NCI-H1436 treated with DMSO at 0.1 percent for 48 hours (cell line): ENCODE data around the gene NSL1.
"Not testable (repeated sequence)": the region's sequence is repeated elsewhere in the genome, so short reads cannot be mapped to it uniquely, and the experiment has no call there.

Source experiments
- DNase-seq: peaks from one replicate; lab custom pipeline; 2025; lab: John Stamatoyannopoulos, UW

The NSL1 gene, protein sequence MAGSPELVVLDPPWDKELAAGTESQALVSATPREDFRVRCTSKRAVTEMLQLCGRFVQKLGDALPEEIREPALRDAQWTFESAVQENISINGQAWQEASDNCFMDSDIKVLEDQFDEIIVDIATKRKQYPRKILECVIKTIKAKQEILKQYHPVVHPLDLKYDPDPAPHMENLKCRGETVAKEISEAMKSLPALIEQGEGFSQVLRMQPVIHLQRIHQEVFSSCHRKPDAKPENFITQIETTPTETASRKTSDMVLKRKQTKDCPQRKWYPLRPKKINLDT

DNA sequence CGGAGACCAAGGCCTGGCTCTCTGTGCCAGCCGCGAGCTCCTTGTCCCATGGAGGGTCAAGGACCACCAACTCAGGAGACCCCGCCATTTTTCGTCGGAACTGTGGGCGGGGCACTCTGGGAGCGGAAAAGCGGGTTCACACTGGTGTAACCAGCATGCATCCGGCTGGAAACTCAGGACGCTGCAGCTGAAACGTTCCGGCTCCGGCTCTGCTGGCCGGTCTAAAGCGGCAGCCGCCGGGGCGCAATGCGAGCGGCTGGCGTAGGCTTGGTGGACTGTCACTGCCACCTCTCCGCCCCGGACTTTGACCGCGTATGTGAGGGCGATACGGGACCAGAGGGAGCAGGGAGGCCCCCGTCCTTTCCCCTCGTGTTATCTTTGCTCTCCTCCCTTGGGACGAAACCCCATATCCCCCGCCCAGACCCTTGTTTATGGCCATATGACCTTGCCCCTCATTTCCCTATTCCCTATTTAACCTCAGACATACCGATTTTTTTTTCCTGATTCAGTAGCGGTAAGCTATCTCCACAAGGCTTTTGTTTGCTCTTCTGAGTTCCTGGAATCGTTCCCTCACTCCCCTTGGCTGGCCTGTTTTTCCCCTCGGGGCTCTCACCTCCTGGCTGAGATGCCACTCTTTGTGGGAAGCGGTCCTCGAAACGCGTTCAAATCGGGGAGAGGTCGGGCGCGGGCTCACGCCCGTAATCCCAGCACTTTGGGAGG lies at the start of gene NSL1, which contains the start of gene TATDN3:
Gene NSL1 (minus strand): TSS at position 102 of the 720 bp plus-strand sequence. CDS start 14 bp downstream, at position 88.
Gene TATDN3 (plus strand): TSS at position 219 of the 720 bp plus-strand sequence. CDS start 28 bp downstream, at position 247.
- peak; percentile 64 for DNase-seq

DNA sequence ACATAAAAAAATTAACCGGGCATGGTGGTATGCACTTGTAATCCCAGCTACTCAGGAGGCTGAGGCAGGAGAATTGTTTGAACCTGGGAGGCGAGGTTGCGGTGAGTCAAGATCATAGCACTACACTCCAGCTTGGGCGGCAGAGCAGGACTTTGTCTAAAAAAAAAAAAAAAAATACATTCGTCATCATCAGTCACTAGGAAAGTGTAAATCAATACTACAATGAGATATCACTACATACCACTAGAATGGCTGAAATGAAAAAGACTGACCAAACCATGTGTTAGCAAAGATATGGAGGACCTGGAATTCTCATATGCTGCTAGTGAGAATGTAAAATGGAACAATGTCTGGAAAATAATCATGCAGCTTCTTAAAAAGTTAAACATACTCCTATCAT lies 46.6 kb upstream of the NSL1 start:
- DNase-seq = no peak

DNA sequence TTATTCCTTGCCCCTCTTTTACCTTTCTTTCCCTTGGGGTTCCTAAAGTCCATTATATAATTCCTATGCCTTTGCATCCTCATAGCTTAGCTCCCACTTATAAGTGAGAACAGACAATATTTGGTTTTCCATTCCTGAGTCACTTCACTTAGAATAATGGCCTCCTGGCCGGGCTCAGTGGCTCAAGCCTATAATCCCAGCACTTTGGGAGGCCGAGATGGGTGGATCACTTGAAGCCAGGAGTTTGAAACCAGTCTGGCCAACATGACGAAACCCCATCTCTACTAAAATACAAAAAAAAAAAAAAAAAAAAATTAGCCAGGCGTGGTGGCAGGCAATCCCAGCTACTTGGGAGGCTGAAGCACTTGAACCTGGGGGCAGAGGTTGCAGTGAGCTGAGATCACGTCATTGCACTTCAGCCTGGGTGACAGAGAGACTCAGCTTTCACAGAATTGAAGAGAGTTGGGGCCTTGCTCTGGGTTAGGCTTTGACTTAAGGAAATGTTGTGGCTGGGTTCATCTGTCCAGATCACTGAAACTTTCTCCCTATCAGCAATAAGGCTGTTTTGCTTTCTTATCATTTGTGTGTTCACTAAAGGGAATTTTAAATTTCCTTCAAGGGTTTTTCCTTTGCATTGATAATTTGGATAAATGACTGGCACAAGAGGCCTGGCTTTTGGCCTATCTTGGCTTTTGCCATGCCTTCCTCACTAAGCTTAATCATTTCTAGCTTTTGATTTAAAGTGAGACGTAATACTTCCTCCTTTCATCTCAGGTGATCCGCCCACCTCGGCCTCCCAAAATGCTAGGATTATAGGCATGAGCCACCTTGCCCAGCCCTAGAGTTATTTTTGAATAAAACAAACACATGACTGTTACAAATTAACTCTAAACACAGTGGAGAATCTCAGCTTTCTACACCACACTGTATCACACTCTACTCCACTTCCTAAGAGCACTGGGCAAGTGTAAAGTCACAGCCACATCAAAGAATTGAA lies 41.9 kb upstream of the NSL1 start:
- not testable (repeated sequence) for DNase-seq

DNA sequence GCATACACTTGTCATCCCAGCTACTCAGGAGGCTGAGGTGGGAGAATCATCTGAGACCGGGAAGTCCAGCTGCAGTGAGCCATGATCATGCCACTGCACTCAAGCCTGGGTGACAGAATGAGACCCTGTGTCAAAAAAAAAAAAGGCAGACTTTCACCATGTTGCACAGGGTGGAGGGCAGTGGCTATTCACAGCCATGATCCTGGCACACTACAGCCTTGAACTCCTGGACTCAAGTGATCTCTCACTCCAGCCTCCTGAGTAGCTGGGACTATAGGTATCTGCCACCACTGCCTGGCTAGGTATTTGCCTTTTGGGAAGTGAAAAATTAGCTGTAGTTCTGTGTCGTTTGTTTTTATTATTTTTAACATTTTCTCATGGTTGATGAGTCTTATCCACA lies 36.8 kb upstream of the NSL1 start:
- no peak for DNase-seq

DNA sequence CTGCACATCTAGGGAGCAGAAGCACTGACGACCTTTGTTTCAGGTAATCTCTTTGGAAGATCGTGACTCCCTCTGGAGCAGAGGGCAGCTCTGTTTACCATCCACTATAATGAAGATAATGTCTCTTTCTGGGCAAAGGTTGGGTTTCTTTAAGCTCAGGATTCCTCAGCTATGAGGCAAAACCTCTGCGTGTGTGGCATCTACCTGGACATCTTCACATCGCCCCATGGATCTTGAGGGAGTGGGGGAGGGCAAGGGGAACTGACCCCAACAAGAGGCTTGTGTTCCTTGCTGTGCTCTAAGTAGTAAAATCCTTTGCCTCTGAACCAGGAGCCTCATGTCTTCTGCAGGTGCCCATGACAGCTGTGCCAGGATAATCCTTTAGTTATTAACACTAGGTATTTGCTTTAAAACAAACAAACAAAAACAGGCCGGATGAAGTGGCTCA lies 36.3 kb upstream of the NSL1 start:
- DNase-seq = no peak

DNA sequence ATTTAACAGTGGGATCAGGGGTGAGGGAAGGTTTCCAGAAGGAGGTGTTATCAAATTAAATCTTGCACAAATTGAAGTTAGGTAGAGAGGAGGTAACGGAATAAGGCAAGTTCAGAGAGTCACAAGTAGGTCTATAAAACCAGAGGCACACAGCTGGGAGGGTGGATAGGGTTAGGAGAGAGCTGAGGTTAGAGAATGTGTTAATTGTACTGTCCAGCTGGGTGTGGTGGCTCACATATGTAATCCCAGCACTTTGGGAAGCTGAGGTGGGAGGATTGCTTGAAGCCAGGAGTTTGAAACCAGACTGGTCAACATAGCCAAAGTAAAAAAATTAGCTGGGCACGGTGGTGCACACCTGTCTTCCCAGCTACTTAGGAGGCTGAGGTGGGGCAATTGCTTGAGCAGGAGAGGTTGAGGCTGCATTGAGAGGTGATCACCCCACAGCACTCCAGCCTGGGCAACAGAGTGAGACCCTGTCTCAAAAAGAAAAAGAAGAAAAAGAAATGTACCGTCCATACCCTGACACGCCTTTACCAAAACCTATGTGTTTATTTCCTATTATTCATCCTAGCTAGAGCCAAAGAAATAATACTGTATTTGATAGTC lies 35.7 kb upstream of the NSL1 start:
- DNase-seq = no peak

DNA sequence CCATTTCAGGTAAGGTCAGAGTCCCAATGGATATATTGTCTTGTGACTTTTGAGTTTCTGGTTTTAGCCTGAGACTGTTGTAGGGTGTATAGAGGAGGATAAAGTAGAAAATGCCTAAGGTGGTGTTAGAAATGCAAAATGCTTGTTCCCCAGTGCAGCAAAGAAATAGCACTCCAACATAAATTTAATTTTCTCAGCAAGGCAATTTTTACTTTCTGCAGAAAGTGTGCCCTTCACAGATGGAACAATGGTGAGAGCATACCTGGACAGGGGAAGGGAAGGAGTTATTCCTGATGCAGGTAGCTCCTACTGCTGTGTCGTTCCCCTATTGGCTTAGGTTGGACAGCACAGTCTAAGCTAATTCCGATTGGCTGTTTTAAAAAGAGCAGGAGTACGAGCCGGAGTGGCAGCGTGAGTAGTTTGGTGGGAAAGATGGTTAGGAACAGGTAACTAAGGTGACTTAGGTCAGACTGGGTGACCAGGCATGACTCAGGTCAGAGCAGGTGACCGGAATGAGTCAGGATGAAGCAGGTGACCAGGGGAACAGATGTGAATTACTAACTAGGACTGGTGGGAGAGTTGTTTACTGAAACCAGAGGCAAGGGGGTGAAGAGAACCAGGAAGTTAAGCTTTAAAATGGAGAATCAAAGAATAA lies 34.3 kb upstream of the NSL1 start:
- DNase-seq = no peak

DNA sequence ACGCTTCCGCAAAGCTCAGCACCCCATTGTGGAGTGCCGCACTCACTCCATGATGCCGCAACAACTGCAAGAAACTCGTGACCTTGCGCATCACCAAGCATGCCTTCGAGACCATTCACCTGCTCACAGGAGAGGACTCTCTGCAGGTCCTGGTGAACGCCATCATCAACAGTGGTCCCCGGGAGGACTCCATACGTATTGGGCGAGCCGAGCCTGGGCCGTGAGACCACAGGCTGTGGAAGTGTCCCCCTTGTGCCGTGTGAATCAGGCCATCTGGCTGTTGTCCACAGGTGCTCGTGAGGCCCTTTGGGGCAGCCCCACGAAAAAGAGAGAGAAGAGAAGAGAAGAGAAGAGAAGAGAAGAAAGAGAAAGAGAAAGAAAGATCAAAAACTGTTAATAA lies 32.6 kb upstream of the NSL1 start:
- no peak for DNase-seq

DNA sequence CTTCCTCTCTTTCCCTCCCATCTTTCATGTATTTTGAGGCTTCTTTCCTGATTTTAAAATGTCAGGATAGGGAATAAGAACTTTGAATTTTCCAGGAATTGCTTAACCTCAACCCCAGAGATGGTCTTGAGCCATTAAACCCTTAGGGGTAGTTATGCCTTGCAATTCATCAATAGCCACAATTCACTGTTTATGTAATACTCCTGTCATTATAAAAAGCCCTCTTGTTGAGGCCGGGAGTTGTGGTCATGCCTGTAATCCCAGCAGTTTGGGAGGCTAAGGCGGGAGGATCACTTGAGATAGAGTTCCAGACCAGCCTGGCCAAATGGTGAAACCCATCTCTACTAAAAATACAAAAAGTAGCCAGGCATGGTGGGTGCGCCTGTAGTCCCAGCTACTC lies 31.4 kb upstream of the NSL1 start:
- DNase-seq = no peak

DNA sequence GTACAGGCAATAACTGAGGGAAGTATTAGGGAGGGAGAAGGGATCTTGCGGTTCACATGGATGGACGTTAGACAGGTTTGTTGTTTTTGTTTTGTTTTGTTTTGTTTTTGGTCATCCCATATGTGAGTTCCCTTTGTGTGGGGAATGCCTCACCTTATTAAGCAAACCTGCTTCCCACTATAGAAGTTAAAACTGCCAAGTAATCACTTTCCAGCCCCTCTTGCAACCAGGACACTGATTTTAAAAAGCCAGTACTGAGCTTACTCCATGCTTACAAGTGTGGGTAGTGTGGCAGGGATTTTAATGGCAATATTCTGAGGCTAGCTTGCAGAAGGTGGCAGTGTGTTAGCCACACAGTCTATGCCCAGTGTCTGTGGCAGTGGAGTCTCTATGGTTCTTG lies 29.4 kb upstream of the NSL1 start:
- no peak for DNase-seq

DNA sequence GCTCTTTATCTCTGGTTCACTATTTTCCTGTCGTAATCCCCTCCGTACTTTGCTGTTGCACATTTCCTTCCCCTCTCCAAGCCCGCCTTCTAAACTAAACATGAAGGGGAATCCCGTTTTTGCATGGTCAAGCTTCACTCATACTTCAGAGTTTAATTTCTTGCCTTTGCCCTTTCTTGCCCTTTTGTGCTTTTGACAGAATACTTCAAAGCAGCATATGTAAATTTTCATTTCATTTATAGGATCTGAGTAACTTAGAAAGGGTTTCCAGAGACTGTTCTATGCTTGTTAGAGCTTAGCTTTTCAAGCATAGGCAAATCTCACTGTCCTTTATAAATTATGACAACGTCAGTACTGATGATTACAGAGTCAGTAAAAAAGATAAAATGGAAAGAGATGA lies 28.1 kb upstream of the NSL1 start:
- DNase-seq = no peak

DNA sequence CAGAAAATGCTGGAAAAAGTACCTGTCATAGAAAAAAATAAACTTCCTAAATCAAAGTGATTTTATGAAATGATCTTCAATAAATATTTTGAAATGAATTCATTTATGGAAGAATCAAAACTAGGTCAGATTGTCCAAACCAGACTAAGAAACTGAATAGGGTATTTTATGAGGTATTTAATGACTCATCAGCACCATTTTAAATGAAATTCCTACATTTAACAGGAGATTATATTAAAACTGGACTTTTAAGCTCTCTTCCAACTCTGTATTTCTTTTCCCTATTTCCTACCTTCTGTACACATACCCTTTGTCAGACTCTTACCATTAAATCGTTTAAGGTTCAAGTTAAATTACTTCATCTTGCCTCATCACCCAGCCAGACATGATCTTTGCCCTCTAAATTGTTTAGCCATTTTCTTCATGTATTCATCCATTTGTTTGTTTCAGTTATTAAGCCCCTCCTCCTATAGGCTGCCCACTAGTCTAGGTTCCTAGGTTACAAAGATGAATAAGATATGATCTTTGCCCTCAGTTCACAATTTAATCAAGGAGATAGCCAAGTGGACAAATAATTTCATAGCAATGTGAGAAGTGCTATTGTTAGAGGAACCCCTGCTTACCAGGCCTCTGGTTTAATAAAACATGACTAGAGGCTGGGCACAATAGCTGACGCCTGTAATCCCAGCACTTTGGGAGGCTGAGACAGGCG lies 25.1 kb upstream of the NSL1 start:
- no peak for DNase-seq

DNA sequence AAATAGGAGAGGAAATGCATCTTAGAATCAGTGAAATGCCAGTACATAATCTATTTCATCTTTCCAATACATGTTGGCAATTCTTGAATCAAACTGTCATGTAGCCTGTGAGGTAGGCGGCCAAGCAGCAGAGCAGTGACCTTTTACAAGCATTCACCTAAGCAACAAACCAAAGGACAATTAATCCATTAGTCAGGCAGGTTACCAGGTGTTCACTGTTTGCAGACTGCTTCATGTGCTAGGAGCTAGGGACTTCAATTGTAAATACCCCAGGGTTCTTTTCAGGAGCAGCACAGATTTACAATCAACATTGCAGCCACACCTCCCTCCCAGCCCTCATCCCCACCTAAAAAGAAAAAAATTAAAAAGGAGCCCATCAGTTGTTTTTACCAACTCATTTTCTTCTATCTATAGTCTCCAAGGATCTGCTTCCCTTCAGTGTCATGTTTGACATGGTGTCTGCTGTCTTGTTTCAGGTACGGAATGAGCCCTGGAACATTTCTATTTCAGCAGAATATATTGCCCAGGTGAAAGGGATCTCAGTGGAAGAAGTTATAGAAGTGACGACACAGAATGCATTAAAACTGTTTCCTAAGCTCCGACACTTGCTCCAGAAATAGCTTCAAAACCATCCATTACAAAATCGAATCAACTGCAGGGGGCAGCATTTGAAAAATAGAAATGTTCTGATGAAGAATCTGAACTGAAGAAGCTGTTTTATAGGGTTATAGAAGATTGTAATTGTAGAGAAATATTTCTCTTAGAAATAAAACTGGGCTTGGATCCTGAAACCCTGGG lies 23.2 kb upstream of the NSL1 start:
- DNase-seq = no peak

DNA sequence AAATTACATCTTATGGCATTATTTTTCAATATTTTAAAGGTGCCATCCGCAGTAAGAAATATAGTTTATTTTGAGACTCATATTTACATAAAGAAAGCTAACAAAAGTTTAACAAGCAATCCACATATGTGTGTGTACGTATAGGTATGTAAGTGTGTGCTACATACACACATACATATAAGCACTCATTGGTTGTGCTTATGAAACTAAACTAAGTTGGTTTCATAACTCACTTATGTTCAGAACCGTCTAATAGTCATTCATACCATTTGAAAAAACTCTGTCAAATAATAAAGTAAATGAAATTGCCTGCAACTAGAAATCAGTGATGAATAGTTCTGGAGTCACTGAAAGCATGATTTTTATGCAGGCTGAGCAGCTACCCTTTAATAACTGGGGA lies 14.2 kb upstream of the NSL1 start:
- DNase-seq = no peak

DNA sequence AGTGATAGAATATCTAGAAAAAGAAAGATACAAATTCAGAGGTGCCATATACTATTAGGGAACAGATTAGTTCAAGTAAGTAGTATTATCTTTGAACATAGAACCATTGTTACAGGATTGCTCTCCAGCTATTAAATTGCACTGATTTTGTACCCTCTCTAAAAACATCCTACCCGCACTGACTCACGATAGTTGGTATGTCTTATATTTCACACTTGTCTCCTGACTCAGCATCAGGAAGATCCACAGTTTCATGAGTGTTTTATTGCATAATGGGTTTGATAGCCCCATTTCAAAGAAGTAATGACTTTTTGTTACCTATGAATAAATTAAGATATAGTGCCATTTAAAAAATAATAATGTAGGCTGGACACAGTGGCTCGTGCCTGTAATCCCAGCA lies 6.1 kb upstream of the NSL1 start:
- DNase-seq = no peak

DNA sequence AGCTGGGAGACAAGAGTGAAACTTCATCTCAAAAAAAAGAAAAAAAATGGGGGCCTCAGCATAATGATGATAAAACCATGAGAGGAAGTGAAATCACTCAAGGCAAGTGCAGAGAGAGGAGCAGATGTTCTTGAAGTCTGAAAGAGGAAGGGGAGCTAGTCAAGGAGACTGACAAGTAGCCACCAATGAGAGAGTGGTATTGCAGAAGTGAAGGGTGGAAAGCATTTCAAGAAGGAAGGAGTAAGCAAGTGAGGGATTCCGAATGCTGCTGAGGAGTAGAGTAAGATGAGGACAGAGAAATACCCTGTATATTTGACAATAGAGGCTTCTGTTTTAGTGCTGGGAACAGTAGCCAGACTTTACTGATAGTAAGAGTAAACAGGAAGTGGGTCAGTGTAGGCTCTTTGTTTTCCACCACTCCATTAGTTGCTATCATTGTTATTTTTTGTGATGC lies 3.0 kb upstream of the NSL1 start:
- DNase-seq = no peak

DNA sequence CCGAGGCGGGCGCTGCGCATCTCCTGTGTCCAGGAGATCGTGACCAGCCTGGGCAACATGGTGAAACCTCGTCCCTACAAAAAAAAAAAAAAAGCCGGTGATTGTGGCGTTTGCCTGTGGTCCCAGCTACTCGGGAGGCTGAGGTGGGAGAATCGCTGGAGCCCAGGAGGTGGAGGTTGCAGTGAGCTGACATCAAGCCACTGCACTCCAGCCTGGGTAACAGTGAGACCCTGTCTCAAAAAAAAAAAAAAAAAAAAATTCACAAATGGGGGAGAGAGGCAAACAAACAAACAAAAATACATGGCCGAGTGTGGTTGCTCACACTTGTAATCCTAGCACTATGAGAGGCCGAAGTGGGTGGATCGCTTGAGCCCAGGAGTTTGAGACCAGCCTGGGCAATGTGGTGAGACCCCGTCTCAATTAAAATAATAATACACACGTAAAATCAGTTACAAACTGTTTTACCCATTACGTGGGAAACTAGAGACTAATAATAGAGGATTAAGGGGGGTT lies 875 bp upstream of the NSL1 start:
- no peak for DNase-seq

DNA sequence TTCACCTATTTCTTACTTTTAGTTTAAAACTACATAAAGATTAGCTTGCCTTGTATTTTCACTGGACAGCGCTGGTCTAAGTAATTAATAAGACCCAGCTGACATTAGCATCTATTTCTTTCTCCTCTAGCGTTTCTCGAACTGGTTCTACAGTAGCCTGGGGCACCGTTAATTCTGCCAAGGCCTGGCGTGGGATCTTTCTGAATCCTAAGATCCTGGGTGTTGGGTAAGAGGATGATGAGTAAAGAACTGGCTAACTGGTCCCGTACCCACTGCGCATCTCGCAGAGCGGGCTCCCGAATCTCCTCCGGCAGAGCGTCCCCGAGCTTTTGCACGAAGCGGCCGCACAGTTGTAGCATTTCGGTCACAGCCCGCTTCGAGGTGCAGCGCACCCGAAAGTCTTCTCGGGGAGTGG lies 309 bp downstream of the NSL1 start:
- peak; percentile 27 for DNase-seq

DNA sequence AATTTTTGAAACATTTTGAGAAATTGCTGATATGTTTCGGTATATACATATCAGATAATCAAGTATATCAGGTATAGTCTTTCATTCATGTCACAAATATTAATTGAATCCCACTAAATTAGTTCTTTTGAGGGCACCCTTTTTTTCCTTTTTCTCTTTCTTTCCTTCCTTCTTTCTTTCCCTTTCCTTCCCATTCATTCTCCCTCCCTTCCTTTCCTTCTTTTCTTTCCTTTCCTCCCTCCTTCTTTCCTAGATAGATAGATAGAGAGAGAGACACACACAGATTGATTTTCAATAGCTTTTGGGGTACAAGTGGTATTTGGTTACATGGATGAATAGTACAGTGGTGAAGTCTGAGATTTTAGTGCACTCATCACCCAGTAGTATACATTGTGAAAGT lies 5.7 kb downstream of the NSL1 start:
- DNase-seq = no peak

DNA sequence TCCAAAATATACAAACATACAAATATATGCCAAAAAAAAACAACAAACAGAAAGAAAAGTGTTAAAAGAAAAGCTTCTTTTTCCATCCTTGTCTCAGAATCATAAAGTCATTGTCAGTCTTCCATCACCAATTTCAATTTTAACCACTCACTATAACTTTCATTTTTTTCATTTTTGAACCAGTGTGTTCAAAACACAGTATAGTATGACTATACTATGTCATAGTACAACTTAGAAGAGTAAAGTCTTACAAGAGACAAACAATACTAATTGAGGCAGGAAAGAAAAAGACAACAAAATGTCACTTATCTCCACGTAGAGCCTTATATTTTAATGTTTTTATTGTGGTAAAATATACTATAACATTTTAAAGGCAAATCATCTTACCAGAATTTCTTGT lies 7.6 kb downstream of the NSL1 start:
- DNase-seq = no peak
